Frontal cortex (tissue), 4 donors: ENCODE results near the gene RPGRIP1L. TPM values are rescaled to one million over a fixed set of nuclear protein-coding genes. Genes with fewer than 3 reads are reported as not detected.
A peak's percentile ranks its signal among the peaks of the same experiment; 100 is the strongest.

ENCODE experiments used
- DNase-seq, 2 donors: peaks; one replicate each; pipeline ENCODE4 v3.0.0; 2012; ENCODE audit warnings: low spot score in 2 of 2
- FAIRE-seq: peaks from 2 replicates; lab custom pipeline; 2012; peaks lifted over from hg19 to GRCh38; lab: Jason Lieb, UNC
- total RNA-seq: library from RNA; depleted of rRNA; stranded (reverse); fragments of >200 nt; gene quantifications from one replicate; pipeline ENCODE4 v1.2.3, GENCODE V29; 2014
- donor health status: control.
- donor health status: control.
- donor health status: control.

RPGRIP1L gene
- total RNA-seq, 1 donor from 2014 or later: 24.1 TPM

- FAIRE-seq: no peak
- DNase-seq: no peak
These were observed 36.8 kb downstream of the RPGRIP1L start for GRCh38 chr16:53666786-53667415.

- DNase-seq (no peak), FAIRE-seq (no peak)
These were observed 38.8 kb downstream of the RPGRIP1L start for GRCh38 chr16:53664724-53665345.

GRCh38 chr16:53662072-53662471 lies 41.6 kb downstream of the RPGRIP1L start:
- no peak for FAIRE-seq

GRCh38 chr16:53654946-53655345 lies 48.7 kb downstream of the RPGRIP1L start:
- FAIRE-seq: peak; percentile 92
- no peak for DNase-seq

More at GRCh38 chr16:53662072-53662471, 41.6 kb downstream of the RPGRIP1L start:
- no peak for DNase-seq

GRCh38 chr16:53651357-53651756 lies 52.3 kb downstream of the RPGRIP1L start:
- DNase-seq (no peak), FAIRE-seq (no peak)

GRCh38 chr16:53646506-53646905 lies 57.2 kb downstream of the RPGRIP1L start:
- FAIRE-seq: no peak
- DNase-seq: no peak

GRCh38 chr16:53643474-53643873 lies 60.2 kb downstream of the RPGRIP1L start:
- DNase-seq: no peak
- FAIRE-seq: no peak

- FAIRE-seq (no peak), DNase-seq (no peak)
These were observed 61.6 kb downstream of the RPGRIP1L start for GRCh38 chr16:53642094-53642493.

- FAIRE-seq (no peak), DNase-seq (no peak)
These were observed 66.7 kb downstream of the RPGRIP1L start for GRCh38 chr16:53636978-53637377.

GRCh38 chr16:53632526-53632925 lies 71.1 kb downstream of the RPGRIP1L start:
- FAIRE-seq: no peak
- no peak for DNase-seq

- DNase-seq (no peak), FAIRE-seq (no peak)
These were observed 72.2 kb downstream of the RPGRIP1L start for GRCh38 chr16:53631236-53632025.

GRCh38 chr16:53629607-53630312 lies 73.9 kb downstream of the RPGRIP1L start:
- no peak for FAIRE-seq
- no peak for DNase-seq

- FAIRE-seq (no peak), DNase-seq (no peak)
These were observed 74.5 kb downstream of the RPGRIP1L start for GRCh38 chr16:53629151-53629550.

GRCh38 chr16:53626811-53627210 lies 76.8 kb downstream of the RPGRIP1L start:
- DNase-seq (no peak), FAIRE-seq (no peak)

GRCh38 chr16:53626161-53626560 lies 77.5 kb downstream of the RPGRIP1L start:
- FAIRE-seq (peak; percentile 13), DNase-seq (no peak)

GRCh38 chr16:53625221-53625620 lies 78.4 kb downstream of the RPGRIP1L start:
- no peak for FAIRE-seq
- DNase-seq: no peak

GRCh38 chr16:53622315-53622714 lies 81.3 kb downstream of the RPGRIP1L start:
- DNase-seq (no peak), FAIRE-seq (no peak)

- FAIRE-seq (no peak), DNase-seq (no peak)
These were observed 83.2 kb downstream of the RPGRIP1L start for GRCh38 chr16:53620476-53620875.

- FAIRE-seq (no peak), DNase-seq (no peak)
These were observed 84.4 kb downstream of the RPGRIP1L start for GRCh38 chr16:53619235-53619634.

GRCh38 chr16:53614346-53614745 lies 89.3 kb downstream of the RPGRIP1L start:
- FAIRE-seq (no peak), DNase-seq (no peak)
